Measurements from ENCODE around the gene POLR1C. TPM values are rescaled to one million over a fixed set of nuclear protein-coding genes. Genes with fewer than 3 reads are reported as not detected.

POLR1C gene
- total RNA-seq, 4 donors from 2014 or later, result 16.9 to 30.4 (median 24.7) TPM

- Histone ChIP-seq H3K4me1 (peaks cover 4 to 31% (median 21%) of the 10 kb centered on the region in 3 donors), H3K36me3 (peaks cover 0 to 69% of the 10 kb centered on the region in 2 donors), H3K9me3 (no peaks in the 10 kb centered on the region), H3K4me3 (no peak overlapping the region), H3K27me3 (no peaks in the 10 kb centered on the region), H3K27ac (no peak overlapping the region)
- TF ChIP-seq POLR2AphosphoS5 (IDR thresholded peaks at IDR 0.05) (no peak), CTCF (IDR thresholded peaks at IDR 0.05) (no peak), POLR2A (IDR thresholded peaks at IDR 0.05) (no peak), EP300 (IDR thresholded peaks at IDR 0.05) (no peak)
- ATAC-seq, result no peak
- 81 to 82% methylated on average over 3 to 8 of the region's 8 CpGs for WGBS, 2 donors (ENCODE audit: low coverage in 1 of 2)
Measured at GRCh38 chr6:43520097-43520496, 3.2 kb downstream of the POLR1C start.

- H3K36me3 ChIP-seq, result peaks cover 0 to 79% of the 10 kb centered on the region in 2 donors
- H3K9me3 ChIP-seq, result no peaks in the 10 kb centered on the region
- H3K4me1 ChIP-seq, result peaks cover 0 to 19% (median 10%) of the 10 kb centered on the region in 3 donors
- 75 to 92% methylated on average over 2 of the region's 2 CpGs for WGBS, 2 donors (ENCODE audit: low coverage in 1 of 2)
- TF ChIP-seq CTCF (IDR thresholded peaks at IDR 0.05), result no peak
- TF ChIP-seq POLR2A (IDR thresholded peaks at IDR 0.05), result no peak
- TF ChIP-seq EP300 (IDR thresholded peaks at IDR 0.05), result no peak
- no peak for TF ChIP-seq POLR2AphosphoS5 (IDR thresholded peaks at IDR 0.05)
- no peak overlapping the region for H3K4me3 ChIP-seq
- no peak overlapping the region for H3K27ac ChIP-seq
- H3K27me3 ChIP-seq, result no peaks in the 10 kb centered on the region
- no peak for ATAC-seq
Measured at GRCh38 chr6:43521836-43522235, 4.9 kb downstream of the POLR1C start.

- ATAC-seq, result no peak
- H3K9me3 ChIP-seq, result no peaks in the 10 kb centered on the region
- TF ChIP-seq CTCF (IDR thresholded peaks at IDR 0.05), result no peak
- no peak for TF ChIP-seq EP300 (IDR thresholded peaks at IDR 0.05)
- TF ChIP-seq POLR2A (IDR thresholded peaks at IDR 0.05), result no peak
- TF ChIP-seq POLR2AphosphoS5 (IDR thresholded peaks at IDR 0.05), result no peak
- no peak overlapping the region for H3K4me3 ChIP-seq
- H3K27me3 ChIP-seq, result no peaks in the 10 kb centered on the region
- H3K36me3 ChIP-seq, result peaks cover 0 to 88% of the 10 kb centered on the region in 2 donors
- WGBS, 2 donors (ENCODE audit: low coverage in 1 of 2), result 75 to 78% methylated on average over 4 to 8 of the region's 8 CpGs
- peaks cover 0 to 14% (median 10%) of the 10 kb centered on the region in 3 donors for H3K4me1 ChIP-seq
- H3K27ac ChIP-seq, result no peak overlapping the region
Measured at GRCh38 chr6:43522547-43523261, 5.8 kb downstream of the POLR1C start.

- ATAC-seq, result no peak
- TF ChIP-seq CTCF (IDR thresholded peaks at IDR 0.05), result no peak
- no peak for TF ChIP-seq POLR2AphosphoS5 (IDR thresholded peaks at IDR 0.05)
- no peak for TF ChIP-seq EP300 (IDR thresholded peaks at IDR 0.05)
- no peak for TF ChIP-seq POLR2A (IDR thresholded peaks at IDR 0.05)
Measured at GRCh38 chr6:43523284-43523683, 6.4 kb downstream of the POLR1C start.

GRCh38 chr6:43524483-43524961 lies 7.6 kb downstream of the POLR1C start:
- Histone ChIP-seq H3K27me3 (no peaks in the 10 kb centered on the region), H3K4me1 (no peaks in the 10 kb centered on the region), H3K4me3 (no peak overlapping the region), H3K36me3 (peaks cover 0 to 100% of the 10 kb centered on the region in 2 donors), H3K9me3 (no peaks in the 10 kb centered on the region), H3K27ac (no peak overlapping the region)
- ATAC-seq, result no peak
- WGBS, 2 donors (ENCODE audit: low coverage in 1 of 2), result 76 to 100% methylated on average over 3 to 6 of the region's 10 CpGs
- no peak for TF ChIP-seq CTCF (IDR thresholded peaks at IDR 0.05)
- TF ChIP-seq POLR2A (IDR thresholded peaks at IDR 0.05), result no peak

More at GRCh38 chr6:43523284-43523683, 6.4 kb downstream of the POLR1C start:
- Histone ChIP-seq H3K9me3 (no peaks in the 10 kb centered on the region), H3K4me3 (no peak overlapping the region), H3K36me3 (peaks cover 0 to 94% of the 10 kb centered on the region in 2 donors), H3K4me1 (peaks cover 0 to 9% (median 4%) of the 10 kb centered on the region in 3 donors), H3K27ac (no peak overlapping the region), H3K27me3 (no peaks in the 10 kb centered on the region)
- 86 to 87% methylated on average over 1 to 3 of the region's 3 CpGs for WGBS, 2 donors (ENCODE audit: low coverage in 1 of 2)

All from gastroesophageal sphincter (tissue), 4 donors.